Astrocyte (in vitro differentiated cells and primary cell): ENCODE results near the gene PLCL2.

ENCODE experiments used
- EZH2 ChIP-seq: IDR thresholded peaks from 2 replicates; pipeline ENCODE4 v1.6.1; 2012; ENCODE audit warnings: mild to moderate bottlenecking, low read length, inconsistent platforms; ENCODE audit not compliant: insufficient read depth
- TF ChIP-seq, protein P1 (sequence below): IDR thresholded peaks from 2 replicates; pipeline ENCODE4 v1.5.1; 2011; ENCODE audit warnings: low read depth, mild to moderate bottlenecking, inconsistent platforms, low read length, moderate library complexity; ENCODE audit not compliant: insufficient read depth

GRCh38 chr3:16884748-16885592, at the start of gene PLCL2:
- TF ChIP-seq, protein P1, sequence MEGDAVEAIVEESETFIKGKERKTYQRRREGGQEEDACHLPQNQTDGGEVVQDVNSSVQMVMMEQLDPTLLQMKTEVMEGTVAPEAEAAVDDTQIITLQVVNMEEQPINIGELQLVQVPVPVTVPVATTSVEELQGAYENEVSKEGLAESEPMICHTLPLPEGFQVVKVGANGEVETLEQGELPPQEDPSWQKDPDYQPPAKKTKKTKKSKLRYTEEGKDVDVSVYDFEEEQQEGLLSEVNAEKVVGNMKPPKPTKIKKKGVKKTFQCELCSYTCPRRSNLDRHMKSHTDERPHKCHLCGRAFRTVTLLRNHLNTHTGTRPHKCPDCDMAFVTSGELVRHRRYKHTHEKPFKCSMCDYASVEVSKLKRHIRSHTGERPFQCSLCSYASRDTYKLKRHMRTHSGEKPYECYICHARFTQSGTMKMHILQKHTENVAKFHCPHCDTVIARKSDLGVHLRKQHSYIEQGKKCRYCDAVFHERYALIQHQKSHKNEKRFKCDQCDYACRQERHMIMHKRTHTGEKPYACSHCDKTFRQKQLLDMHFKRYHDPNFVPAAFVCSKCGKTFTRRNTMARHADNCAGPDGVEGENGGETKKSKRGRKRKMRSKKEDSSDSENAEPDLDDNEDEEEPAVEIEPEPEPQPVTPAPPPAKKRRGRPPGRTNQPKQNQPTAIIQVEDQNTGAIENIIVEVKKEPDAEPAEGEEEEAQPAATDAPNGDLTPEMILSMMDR, result no peak
- no peak for TF ChIP-seq EZH2
